Glomerular visceral epithelial cell (primary cell): ENCODE data around the gene MRPL46.

ENCODE experiments used
- DNase-seq: peaks from one replicate; pipeline ENCODE4 v3.0.0-alpha.2; 2016; ENCODE audit errors: extremely low spot score

Gene MRPL46

GRCh38 chr15:88441076-88441730 is 26.0 kb downstream of the MRPL46 start:
- no peak for DNase-seq

- DNase-seq: peak; percentile 81
These were observed 27.2 kb downstream of the MRPL46 start for GRCh38 chr15:88440021-88440420.

- DNase-seq: no peak
These were observed 29.0 kb downstream of the MRPL46 start for GRCh38 chr15:88438181-88438580.

GRCh38 chr15:88434106-88434505 is 33.1 kb downstream of the MRPL46 start:
- DNase-seq: peak; percentile 79

- no peak for DNase-seq
These were observed 34.0 kb downstream of the MRPL46 start for GRCh38 chr15:88433046-88433685.

GRCh38 chr15:88431441-88431840 is 35.7 kb downstream of the MRPL46 start:
- no peak for DNase-seq

- DNase-seq: no peak
These were observed 37.1 kb downstream of the MRPL46 start for GRCh38 chr15:88430051-88430450.

- DNase-seq: no peak
These were observed 38.2 kb downstream of the MRPL46 start for GRCh38 chr15:88428805-88429605.

- no peak for DNase-seq
These were observed 39.1 kb downstream of the MRPL46 start for GRCh38 chr15:88428053-88428452.

- DNase-seq: no peak
These were observed 40.9 kb downstream of the MRPL46 start for GRCh38 chr15:88426304-88426703.

GRCh38 chr15:88423331-88423730 is 43.9 kb downstream of the MRPL46 start:
- DNase-seq: no peak

GRCh38 chr15:88419830-88420229 is 47.4 kb downstream of the MRPL46 start:
- peak; percentile 42 for DNase-seq
